ENCODE measurements around the gene TSHZ2.

GRCh38 chr20:52959125-52959524 lies 13.0 kb upstream of the TSHZ2 start:
- TF ChIP-seq CTCF (IDR thresholded peaks at IDR 0.05; ENCODE audit: poor library complexity), result peak; percentile 33
- no peak for TF ChIP-seq EZH2phosphoT487 (IDR thresholded peaks at IDR 0.05; ENCODE audit: low read depth, severe bottlenecking, unreplicated experiment)
